ENCODE measurements around the gene USP1. TPM values are rescaled to one million over a fixed set of nuclear protein-coding genes. Genes with fewer than 3 reads are reported as not detected.

The USP1 gene
- total RNA-seq, 4 donors from 2014 or later: 11.8 to 23.4 (median 17.3) TPM

DNA sequence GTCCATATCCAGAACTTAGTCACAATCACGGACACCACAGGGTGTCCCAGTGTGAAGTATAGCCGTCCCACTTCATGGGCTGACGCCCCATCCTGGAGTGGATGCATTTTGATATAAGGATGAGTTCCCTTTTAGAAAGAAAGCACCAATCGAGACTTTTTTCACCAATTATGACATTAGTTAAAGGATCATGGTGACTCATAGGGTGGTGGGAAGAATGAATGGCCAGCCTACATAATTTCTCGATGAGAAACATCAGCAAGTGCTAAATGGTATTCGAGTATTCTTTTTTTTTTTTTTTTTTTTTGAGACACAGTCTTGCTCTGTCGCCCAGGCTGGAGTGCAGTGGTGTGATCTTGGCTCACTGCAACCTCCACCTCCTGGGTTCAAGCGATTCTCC lies 38.5 kb upstream of the USP1 start:
- in situ Hi-C loops (cut with MboI; ENCODE audit: low sequenced_read_pairs in 4 of 4): no loop called here

DNA sequence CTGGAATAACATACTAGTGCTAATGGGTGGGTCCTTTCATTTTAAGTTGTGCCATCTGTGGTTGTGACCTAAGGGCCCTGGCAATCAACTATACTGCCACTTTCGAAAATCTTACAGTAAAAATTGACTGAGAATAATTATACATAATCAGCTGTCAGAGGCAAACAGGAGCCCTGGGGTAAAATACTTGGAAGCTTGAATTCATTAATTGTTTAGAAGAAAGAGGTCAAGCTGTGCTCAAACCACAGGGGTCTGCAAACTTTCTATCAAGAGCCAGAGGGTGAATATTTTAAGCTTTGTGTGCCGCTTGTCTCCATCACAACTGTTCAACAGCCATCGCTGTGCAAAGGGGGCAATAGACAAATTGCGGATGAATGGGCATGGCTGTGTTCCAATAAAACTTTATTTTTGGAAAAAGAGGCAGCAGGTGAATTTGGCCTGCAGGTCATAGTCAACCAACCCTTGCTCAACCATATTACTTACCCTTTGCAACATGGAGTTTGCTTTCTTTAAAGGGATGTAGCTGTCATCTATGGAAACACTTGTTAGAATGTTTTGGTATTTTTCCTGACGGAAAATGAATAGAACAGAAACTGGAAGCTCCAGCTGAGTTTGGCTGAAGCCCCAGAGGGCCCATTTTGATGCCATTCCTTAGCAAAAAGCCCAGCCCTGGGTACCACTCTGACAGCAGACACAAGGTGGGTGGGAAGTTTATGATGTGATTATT lies 35.7 kb upstream of the USP1 start:
- ATAC-seq (no peak), DNase-seq (no peak)
- Histone ChIP-seq H3K4me3 (no peak overlapping the region), H3K27me3 (no peaks in the 10 kb centered on the region), H3K36me3 (no peaks in the 10 kb centered on the region), H3K9me3 (no peaks in the 10 kb centered on the region), H3K4me1 (no peaks in the 10 kb centered on the region), H3K27ac (no peak overlapping the region)
- intact Hi-C loops (cut with DNase I; ENCODE audit: low total_unique reads) (no loop called here), in situ Hi-C loops (cut with MboI; ENCODE audit: low sequenced_read_pairs in 4 of 4) (loop anchor here in 2 of 4 donors (10.0 kb wide), 1 partner anchor 226 kb away; no protein-coding TSS in a partner anchor)
- no peak for TF ChIP-seq POLR2A (IDR thresholded peaks at IDR 0.05)
- TF ChIP-seq, protein P1, sequence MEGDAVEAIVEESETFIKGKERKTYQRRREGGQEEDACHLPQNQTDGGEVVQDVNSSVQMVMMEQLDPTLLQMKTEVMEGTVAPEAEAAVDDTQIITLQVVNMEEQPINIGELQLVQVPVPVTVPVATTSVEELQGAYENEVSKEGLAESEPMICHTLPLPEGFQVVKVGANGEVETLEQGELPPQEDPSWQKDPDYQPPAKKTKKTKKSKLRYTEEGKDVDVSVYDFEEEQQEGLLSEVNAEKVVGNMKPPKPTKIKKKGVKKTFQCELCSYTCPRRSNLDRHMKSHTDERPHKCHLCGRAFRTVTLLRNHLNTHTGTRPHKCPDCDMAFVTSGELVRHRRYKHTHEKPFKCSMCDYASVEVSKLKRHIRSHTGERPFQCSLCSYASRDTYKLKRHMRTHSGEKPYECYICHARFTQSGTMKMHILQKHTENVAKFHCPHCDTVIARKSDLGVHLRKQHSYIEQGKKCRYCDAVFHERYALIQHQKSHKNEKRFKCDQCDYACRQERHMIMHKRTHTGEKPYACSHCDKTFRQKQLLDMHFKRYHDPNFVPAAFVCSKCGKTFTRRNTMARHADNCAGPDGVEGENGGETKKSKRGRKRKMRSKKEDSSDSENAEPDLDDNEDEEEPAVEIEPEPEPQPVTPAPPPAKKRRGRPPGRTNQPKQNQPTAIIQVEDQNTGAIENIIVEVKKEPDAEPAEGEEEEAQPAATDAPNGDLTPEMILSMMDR (IDR thresholded peaks at IDR 0.05 in 4 of 5, conservative IDR thresholded peaks at IDR 0.05 in 1 of 5): no peak

More for the DNA sequence above, 38.5 kb upstream of the USP1 start:
- H3K4me1 ChIP-seq: no peaks in the 10 kb centered on the region
- ATAC-seq (no peak), DNase-seq (no peak)
- no peaks in the 10 kb centered on the region for H3K36me3 ChIP-seq
- H3K27me3 ChIP-seq: no peaks in the 10 kb centered on the region
- TF ChIP-seq, protein P1 (IDR thresholded peaks at IDR 0.05 in 4 of 5, conservative IDR thresholded peaks at IDR 0.05 in 1 of 5): no peak
- no peak for TF ChIP-seq POLR2A (IDR thresholded peaks at IDR 0.05)
- H3K4me3 ChIP-seq: no peak overlapping the region
- H3K9me3 ChIP-seq: no peaks in the 10 kb centered on the region
- intact Hi-C loops (cut with DNase I; ENCODE audit: low total_unique reads): no loop called here
- no peak overlapping the region for H3K27ac ChIP-seq

- in situ Hi-C loops (cut with MboI; ENCODE audit: low sequenced_read_pairs in 4 of 4) (loop anchor here (5.0 to 10.0 kb wide), 2 partner anchors 228 to 230 kb away; no protein-coding TSS in a partner anchor), intact Hi-C loops (cut with DNase I; ENCODE audit: low total_unique reads) (no loop called here)
- Histone ChIP-seq H3K9me3 (no peaks in the 10 kb centered on the region), H3K4me1 (no peaks in the 10 kb centered on the region), H3K36me3 (no peaks in the 10 kb centered on the region), H3K27ac (no peak overlapping the region), H3K27me3 (no peaks in the 10 kb centered on the region), H3K4me3 (no peak overlapping the region)
- no peak for DNase-seq
- no peak for TF ChIP-seq POLR2A (IDR thresholded peaks at IDR 0.05)
- TF ChIP-seq, protein P1 (IDR thresholded peaks at IDR 0.05 in 4 of 5, conservative IDR thresholded peaks at IDR 0.05 in 1 of 5): no peak
- ATAC-seq: no peak
Observed at GRCh38 chr1:62405247-62405646, 31.6 kb upstream of the USP1 start.

DNA sequence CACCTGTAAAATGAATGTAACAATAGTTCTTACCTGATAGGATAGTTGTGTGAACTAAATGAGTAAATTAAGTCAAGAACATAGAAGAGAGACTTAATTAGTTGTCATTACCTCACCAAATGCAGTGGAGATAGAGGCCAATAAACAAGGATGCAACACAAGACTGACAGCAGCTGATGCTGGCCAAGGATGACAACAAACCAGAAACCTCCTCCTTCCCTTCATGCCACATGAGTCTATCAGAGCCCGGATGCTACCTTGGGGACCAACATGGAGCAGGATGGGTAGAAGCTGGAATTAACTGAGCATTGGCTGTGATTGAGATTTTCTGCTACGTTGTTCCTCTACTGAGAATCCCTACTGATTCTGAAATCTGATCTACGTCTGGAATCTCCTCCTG lies 30.3 kb upstream of the USP1 start:
- no peak for TF ChIP-seq POLR2A (IDR thresholded peaks at IDR 0.05)
- TF ChIP-seq, protein P1 (IDR thresholded peaks at IDR 0.05 in 4 of 5, conservative IDR thresholded peaks at IDR 0.05 in 1 of 5): no peak
- in situ Hi-C loops (cut with MboI; ENCODE audit: low sequenced_read_pairs in 4 of 4) (loop anchor here (5.0 to 10.0 kb wide), 2 partner anchors 229 to 232 kb away; no protein-coding TSS in a partner anchor), intact Hi-C loops (cut with DNase I; ENCODE audit: low total_unique reads) (no loop called here)
- H3K9me3 ChIP-seq: no peaks in the 10 kb centered on the region
- H3K4me1 ChIP-seq: no peaks in the 10 kb centered on the region
- DNase-seq (no peak), ATAC-seq (no peak)
- no peak overlapping the region for H3K4me3 ChIP-seq
- no peak overlapping the region for H3K27ac ChIP-seq
- H3K36me3 ChIP-seq: no peaks in the 10 kb centered on the region
- no peaks in the 10 kb centered on the region for H3K27me3 ChIP-seq

All from gastrocnemius medialis (tissue), 4 donors.